ENCODE data around the gene TOR3A. TPM values are rescaled to one million over a fixed set of nuclear protein-coding genes. Genes with fewer than 3 reads are reported as not detected.

TOR3A gene
- total RNA-seq, 1 donor from 2014 or later, result 28.0 TPM

- peak; percentile 47 for DNase-seq (ENCODE audit: low read depth, low spot score)
Measured at GRCh38 chr1:179143322-179143721, 61.5 kb downstream of the TOR3A start.

DNA sequence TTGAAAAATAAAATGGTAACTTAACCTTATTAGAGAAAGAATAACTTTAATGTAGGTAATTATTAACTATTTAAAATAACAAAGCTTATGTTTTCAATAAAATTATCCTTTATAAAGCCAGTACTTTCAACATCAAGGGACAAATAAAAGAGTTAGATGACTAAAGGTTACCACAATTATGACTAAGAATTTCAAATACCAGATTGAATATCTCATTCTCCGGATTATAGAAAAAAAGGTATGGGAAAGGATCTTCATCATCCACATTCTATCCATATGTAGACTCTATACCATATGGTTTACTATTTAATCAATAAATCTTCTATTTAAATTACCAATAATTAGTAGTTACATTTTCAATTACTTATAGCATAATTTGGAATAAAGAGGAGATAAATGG lies 62.8 kb downstream of the TOR3A start:
- no peak for DNase-seq (ENCODE audit: low read depth, low spot score)

GRCh38 chr1:179145521-179145920 lies 63.7 kb downstream of the TOR3A start:
- no peak for DNase-seq (ENCODE audit: low read depth, low spot score)

Other genes starting within 250 kb of the TOR3A start
- gene ANGPTL1, start 211.0 kb upstream of the TOR3A start, total RNA-seq, result under 0.01 TPM in 1 of 2 replicates, not detected in the other
- gene FAM20B, start 56.2 kb upstream of the TOR3A start, total RNA-seq, result 37.2 and 38.1 TPM in 2 replicates
- gene ABL2, start 147.6 kb downstream of the TOR3A start, total RNA-seq, result 138 and 158 TPM in 2 replicates
- 15.2 and 33.3 TPM in 2 replicates for gene SOAT1, start 211.7 kb downstream of the TOR3A start, total RNA-seq

Measured in pulmonary artery endothelial cell (primary cell).